A673 (cell line): ENCODE measurements around the gene ANP32E. TPM values are rescaled to one million over a fixed set of nuclear protein-coding genes. Genes with fewer than 3 reads are reported as not detected.

Experiments
- BruUV-seq: library from RNA; stranded (reverse); fragments of 400-500 nt; replicated peaks from 2 replicates; lab custom pipeline; 2021; lab: Mats Ljungman, UMichigan
- CTCF ChIA-PET: fragments of 300-600 bp; sonication (Branson Sonifier 250); formaldehyde crosslinking; loops from one replicate; lab custom pipeline; 2022; ENCODE audit warnings: antibody characterized with exemption; lab: Charles Lee
- POLR2A ChIA-PET: fragments of 300-600 bp; sonication (Branson Sonifier 250); formaldehyde crosslinking; loops from one replicate; lab custom pipeline; 2022; ENCODE audit warnings: antibody characterized with exemption; ENCODE audit not compliant: low non-redundant PET; lab: Charles Lee
- DNase-seq: peaks from one replicate; pipeline ENCODE4 v3.0.0-alpha.2; 2015; ENCODE audit warnings: low spot score
- H3K27ac ChIP-seq: fragments of 200-600 bp; sonication (generic); 2 replicates; pipeline ENCODE4 v1.5.1; 2016; ENCODE audit warnings: mixed run types, low read depth, mild to moderate bottlenecking, mixed read lengths, antibody characterized with exemption, low read length; ENCODE audit not compliant: poor library complexity, severe bottlenecking
- H3K27me3 ChIP-seq: fragments of 200-600 bp; sonication (generic); replicated peaks from 2 replicates; pipeline ENCODE4 v1.6.1; 2017; ENCODE audit warnings: mixed run types, low read depth, mild to moderate bottlenecking, mixed read lengths, antibody characterized with exemption, low read length; ENCODE audit not compliant: insufficient read depth, poor library complexity
- H3K36me3 ChIP-seq: fragments of 200-600 bp; sonication (generic); 2 replicates; pipeline ENCODE4 v1.6.1; 2016; ENCODE audit warnings: mixed run types, mild to moderate bottlenecking, mixed read lengths, antibody characterized with exemption, low read length; ENCODE audit not compliant: insufficient read depth, poor library complexity, severe bottlenecking
- H3K4me1 ChIP-seq: fragments of 200-600 bp; sonication (generic); 2 replicates; pipeline ENCODE4 v1.6.1; 2017; ENCODE audit warnings: mixed run types, mild to moderate bottlenecking, mixed read lengths, antibody characterized with exemption, low read length; ENCODE audit not compliant: insufficient read depth, poor library complexity, severe bottlenecking
- H3K4me3 ChIP-seq: fragments of 200-600 bp; sonication (generic); 2 replicates; pipeline ENCODE4 v1.5.1; 2016; ENCODE audit warnings: low read depth, mixed run types, mild to moderate bottlenecking, mixed read lengths, low read length; ENCODE audit not compliant: poor library complexity, severe bottlenecking
- H3K9me3 ChIP-seq: fragments of 200-600 bp; sonication (generic); 2 replicates; pipeline ENCODE4 v1.6.1; 2016; ENCODE audit warnings: mixed run types, low read depth, mild to moderate bottlenecking, mixed read lengths, antibody characterized with exemption, low read length; ENCODE audit not compliant: poor library complexity, severe bottlenecking
- EZH2 ChIP-seq: fragments of 200-600 bp; sonication (generic); IDR thresholded peaks from 2 replicates; pipeline ENCODE4 v1.6.1; 2017; ENCODE audit warnings: borderline replicate concordance, low read depth, mild to moderate bottlenecking, mixed read lengths, antibody characterized with exemption, low read length; ENCODE audit not compliant: poor library complexity, severe bottlenecking
- intact Hi-C: fragments of 100-400 bp; cut with micrococcal nuclease; formaldehyde crosslinking; loops from one replicate; pipeline ENCODE4 v1.10.0; 2022; ENCODE audit not compliant: unreplicated experiment
- total RNA-seq: library from RNA; stranded (reverse); gene quantifications from 2 replicates; pipeline ENCODE4 v1.2.3, GENCODE V29; 2021
- TF ChIP-seq, protein P1 (sequence below): fragments of 300-800, 200-600 bp; sonication (generic); conservative IDR thresholded peaks from 2 replicates; pipeline ENCODE4 v1.5.1; 2017; ENCODE audit warnings: low read depth, mild to moderate bottlenecking, antibody characterized with exemption, low read length, moderate library complexity, mixed read lengths

Gene ANP32E
- total RNA-seq, 1 experiment from 2014 or later, result 153 TPM

DNA sequence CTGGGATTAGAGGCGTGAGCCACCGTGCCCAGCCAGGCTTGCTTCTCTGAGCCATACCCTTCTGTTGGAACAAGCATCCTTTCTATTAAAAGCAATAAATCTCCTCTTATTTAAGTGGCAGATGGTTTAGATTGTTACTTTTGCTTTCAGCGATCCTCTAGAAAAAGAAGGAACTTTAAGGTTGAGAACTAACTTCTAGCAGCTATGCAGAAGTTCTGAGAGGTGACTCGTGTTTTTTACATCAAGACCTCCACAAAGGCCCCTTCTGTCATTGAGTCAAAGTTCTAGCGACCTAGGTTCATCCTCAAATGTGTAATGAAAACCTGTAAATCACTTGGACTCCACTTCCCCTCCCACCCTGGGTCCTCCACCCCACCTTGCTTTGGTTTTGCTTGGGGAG is 55.4 kb downstream of the ANP32E start:
- no peak overlapping the region for H3K4me3 ChIP-seq
- intact Hi-C loops, result no loop called here
- no TSS peak for BruUV-seq
- no peak for TF ChIP-seq EZH2
- TF ChIP-seq, protein P1, sequence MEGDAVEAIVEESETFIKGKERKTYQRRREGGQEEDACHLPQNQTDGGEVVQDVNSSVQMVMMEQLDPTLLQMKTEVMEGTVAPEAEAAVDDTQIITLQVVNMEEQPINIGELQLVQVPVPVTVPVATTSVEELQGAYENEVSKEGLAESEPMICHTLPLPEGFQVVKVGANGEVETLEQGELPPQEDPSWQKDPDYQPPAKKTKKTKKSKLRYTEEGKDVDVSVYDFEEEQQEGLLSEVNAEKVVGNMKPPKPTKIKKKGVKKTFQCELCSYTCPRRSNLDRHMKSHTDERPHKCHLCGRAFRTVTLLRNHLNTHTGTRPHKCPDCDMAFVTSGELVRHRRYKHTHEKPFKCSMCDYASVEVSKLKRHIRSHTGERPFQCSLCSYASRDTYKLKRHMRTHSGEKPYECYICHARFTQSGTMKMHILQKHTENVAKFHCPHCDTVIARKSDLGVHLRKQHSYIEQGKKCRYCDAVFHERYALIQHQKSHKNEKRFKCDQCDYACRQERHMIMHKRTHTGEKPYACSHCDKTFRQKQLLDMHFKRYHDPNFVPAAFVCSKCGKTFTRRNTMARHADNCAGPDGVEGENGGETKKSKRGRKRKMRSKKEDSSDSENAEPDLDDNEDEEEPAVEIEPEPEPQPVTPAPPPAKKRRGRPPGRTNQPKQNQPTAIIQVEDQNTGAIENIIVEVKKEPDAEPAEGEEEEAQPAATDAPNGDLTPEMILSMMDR, result no peak
- no peaks in the 10 kb centered on the region for H3K27me3 ChIP-seq
- no peaks in the 10 kb centered on the region for H3K9me3 ChIP-seq
- H3K36me3 ChIP-seq, result no peaks in the 10 kb centered on the region
- no peak overlapping the region for H3K27ac ChIP-seq
- ChIA-PET CTCF (no interaction called here), POLR2A (no interaction called here)
- no peaks in the 10 kb centered on the region for H3K4me1 ChIP-seq
- DNase-seq, result no peak

- no peaks in the 10 kb centered on the region for H3K27me3 ChIP-seq
- no peaks in the 10 kb centered on the region for H3K9me3 ChIP-seq
- intact Hi-C loops, result no loop called here
- DNase-seq, result no peak
- BruUV-seq, result no TSS peak
- no peaks in the 10 kb centered on the region for H3K4me1 ChIP-seq
- ChIA-PET CTCF (no interaction called here), POLR2A (no interaction called here)
- H3K27ac ChIP-seq, result no peak overlapping the region
- H3K4me3 ChIP-seq, result no peak overlapping the region
- H3K36me3 ChIP-seq, result no peaks in the 10 kb centered on the region
- TF ChIP-seq, protein P1, result no peak
These were observed 56.0 kb downstream of the ANP32E start for GRCh38 chr1:150179867-150180266.

DNA sequence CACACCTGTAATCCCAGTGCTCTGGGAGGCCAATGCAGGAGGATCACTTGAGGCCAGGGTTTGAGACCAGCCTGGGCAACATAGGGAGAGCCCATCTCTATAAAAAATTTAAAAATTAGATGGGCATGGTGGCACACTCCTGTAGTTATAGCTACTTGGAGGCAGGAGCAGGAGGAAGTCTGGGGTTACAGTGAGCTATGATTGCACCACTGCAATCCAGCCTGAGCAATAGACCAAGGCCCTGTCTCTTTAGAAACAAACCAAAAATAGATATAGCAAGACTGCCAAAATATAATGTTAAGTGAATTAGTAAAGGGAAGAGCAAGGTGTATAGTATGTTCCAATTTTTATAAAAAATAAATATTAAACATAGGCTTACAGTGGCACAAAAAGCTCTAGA is 57.4 kb downstream of the ANP32E start:
- DNase-seq, result no peak
- no TSS peak for BruUV-seq
- no peak for TF ChIP-seq EZH2
- TF ChIP-seq, protein P1, result no peak
- H3K4me1 ChIP-seq, result no peaks in the 10 kb centered on the region
- ChIA-PET CTCF (no interaction called here), POLR2A (interaction anchor here (0.7 kb wide), 1 partner anchor 108 kb away, joined by 7 read pairs; no protein-coding TSS in a partner anchor)
- H3K27me3 ChIP-seq, result no peaks in the 10 kb centered on the region
- H3K36me3 ChIP-seq, result no peaks in the 10 kb centered on the region
- H3K27ac ChIP-seq, result no peak overlapping the region
- H3K4me3 ChIP-seq, result no peak overlapping the region
- H3K9me3 ChIP-seq, result no peaks in the 10 kb centered on the region
- intact Hi-C loops, result no loop called here
